ENCODE results near the gene ORAI1. TPM values are rescaled to one million over a fixed set of nuclear protein-coding genes. Genes with fewer than 3 reads are reported as not detected.
"Not testable (repeated sequence)": the region's sequence is repeated elsewhere in the genome, so short reads cannot be mapped to it uniquely, and the experiment has no call there.

The ORAI1 gene
- total RNA-seq, 1 donor = 12.5 TPM

DNA sequence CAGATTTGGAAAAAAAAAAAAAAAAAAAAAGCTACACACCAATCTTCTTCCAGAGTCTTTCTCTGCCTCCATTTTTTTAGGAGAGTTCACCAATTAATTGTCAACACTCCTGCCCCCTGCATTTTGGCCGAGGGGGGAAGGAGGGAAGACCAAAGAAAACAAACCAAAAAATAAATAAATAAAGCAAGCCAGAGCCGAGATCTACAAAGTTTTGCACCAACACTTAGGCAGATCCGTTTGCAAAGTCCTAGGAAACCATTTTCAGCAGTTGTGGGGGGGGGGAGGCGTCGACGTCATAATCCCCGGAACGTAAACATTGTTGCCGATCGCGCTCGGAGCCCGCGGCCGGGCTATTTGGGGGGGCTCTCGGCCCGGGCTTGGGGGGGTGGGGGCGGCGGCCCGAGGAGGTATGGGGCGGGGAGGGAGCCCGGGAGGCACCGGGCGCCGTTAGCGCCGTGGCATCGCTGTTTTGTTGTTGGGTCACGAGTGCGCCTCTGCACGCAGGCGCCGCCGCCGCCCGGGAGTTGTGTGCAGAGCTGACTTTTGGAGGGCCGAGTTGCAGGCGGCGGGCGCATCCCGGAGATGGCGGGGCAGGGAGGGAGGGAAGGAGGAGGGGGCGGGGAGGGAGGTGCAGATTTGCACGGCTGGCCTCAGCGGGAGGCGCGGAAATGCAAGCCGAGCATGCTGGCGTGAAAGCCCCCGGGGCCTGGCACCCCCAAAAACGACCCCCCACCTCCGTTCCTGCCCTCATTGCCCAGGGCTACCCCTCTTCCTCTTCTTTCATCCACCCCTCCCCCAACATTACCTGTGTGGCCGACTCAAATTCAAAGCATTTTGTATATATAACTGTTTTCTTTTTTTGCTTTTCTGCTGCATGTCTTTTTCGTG, 46.1 kb upstream of the ORAI1 start:
- TF ChIP-seq CTCF (IDR thresholded peaks at IDR 0.05; ENCODE audit: insufficient read depth, low read depth, low read length) = no peak
- peak overlapping the region; percentile 72 for H3K4me3 ChIP-seq (ENCODE audit: low read depth, low read length)
- peak; percentile 80 for DNase-seq (ENCODE audit: low read depth)

DNA sequence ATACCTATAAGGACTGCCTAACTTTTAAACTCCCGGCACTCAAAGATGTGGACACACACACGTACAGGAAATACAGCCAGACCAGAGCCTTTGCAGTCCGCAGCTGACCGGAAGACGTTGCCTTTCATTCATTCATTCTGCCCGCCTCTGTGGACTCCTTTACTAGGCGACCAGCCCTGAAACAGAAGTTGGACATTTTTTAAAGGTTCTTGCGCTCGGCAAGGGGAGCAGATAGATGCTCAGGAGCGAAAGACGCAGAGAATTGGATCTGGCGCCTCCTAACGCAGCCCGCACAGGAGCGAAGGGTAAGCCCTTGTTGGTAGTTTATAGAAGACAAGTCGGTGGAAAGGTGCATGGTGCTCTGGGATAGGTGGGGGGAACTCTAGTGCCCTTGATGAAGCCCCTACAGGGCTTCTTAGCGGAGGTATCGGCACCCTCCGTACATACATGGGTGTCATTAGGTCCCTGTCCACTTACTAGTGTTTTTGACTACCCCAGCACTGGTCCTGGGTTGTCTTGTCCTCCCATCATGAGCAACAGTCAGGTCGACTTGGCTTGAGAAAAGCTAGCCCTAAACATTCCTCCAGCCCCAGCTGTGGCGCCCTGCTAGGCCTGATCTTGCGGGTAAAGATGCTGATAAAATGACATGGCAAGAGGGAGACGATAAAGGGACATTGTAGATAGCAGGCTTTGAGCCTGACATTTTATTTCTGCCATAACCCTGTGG, 45.2 kb upstream of the ORAI1 start, which contains the start of gene KDM2B:
TSS of gene KDM2B (minus strand) at position 65 of the 727 bp plus-strand sequence. CDS start 112 bp downstream, outside the sequence.
- peak within 1 kb of the TSS; percentile 72 for H3K4me3 ChIP-seq (ENCODE audit: low read depth, low read length)
- DNase-seq (ENCODE audit: low read depth) = peak; percentile 80
- TF ChIP-seq CTCF (IDR thresholded peaks at IDR 0.05; ENCODE audit: insufficient read depth, low read depth, low read length) = peak; percentile 0

GRCh38 chr12:121581686-121582429, 44.5 kb upstream of the ORAI1 start:
- TF ChIP-seq CTCF (IDR thresholded peaks at IDR 0.05; ENCODE audit: insufficient read depth, low read depth, low read length) = no peak
- peak overlapping the region; percentile 72 for H3K4me3 ChIP-seq (ENCODE audit: low read depth, low read length)
- peak; percentile 58 for DNase-seq (ENCODE audit: low read depth)

DNA sequence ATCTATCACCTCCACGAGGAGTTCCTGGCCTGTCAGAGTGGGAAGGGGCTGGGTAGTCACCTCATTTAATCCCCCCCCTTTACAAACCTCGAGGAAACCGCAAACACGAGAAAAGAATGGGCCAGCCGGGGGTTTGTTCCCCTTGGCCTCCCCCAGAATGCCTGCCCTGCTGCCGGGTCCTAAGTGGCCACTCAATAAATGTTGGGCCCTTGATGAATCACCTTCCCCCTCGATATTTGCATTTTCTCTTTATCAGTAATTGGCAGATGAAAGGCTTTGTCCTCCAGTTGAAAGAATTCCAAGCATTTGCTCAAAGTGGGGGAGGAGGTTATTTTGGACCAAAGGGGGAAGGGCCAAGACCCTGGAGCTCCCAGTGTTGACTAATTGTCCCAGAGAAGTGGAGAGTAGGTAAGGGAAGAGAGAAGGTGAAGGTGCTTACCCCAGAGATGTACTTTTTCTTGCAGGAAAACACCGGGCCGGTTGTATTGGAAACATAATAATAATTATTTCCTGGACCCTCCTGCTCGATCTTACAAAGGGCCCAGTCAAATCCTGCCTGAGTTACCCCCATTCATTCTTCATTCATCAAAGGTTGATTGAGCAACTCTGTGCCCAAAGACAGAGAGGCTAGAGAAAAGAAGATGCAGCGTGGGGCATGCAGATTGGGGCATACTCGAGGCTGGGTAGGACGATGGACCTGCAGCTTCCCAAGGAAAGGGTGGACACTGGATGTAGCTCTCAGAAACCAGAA, 43.6 kb upstream of the ORAI1 start:
- peak overlapping the region; percentile 72 for H3K4me3 ChIP-seq (ENCODE audit: low read depth, low read length)
- no peak for TF ChIP-seq CTCF (IDR thresholded peaks at IDR 0.05; ENCODE audit: insufficient read depth, low read depth, low read length)
- no peak for DNase-seq (ENCODE audit: low read depth)

- not testable (repeated sequence) for H3K4me3 ChIP-seq (ENCODE audit: low read depth, low read length); DNase-seq (ENCODE audit: low read depth)
These were observed 43.0 kb upstream of the ORAI1 start for GRCh38 chr12:121583334-121583661.

GRCh38 chr12:121584885-121585284, 41.4 kb upstream of the ORAI1 start:
- DNase-seq (ENCODE audit: low read depth); H3K4me3 ChIP-seq (ENCODE audit: low read depth, low read length): not testable (repeated sequence)

- peak; percentile 66 for DNase-seq (ENCODE audit: low read depth)
- H3K4me3 ChIP-seq (ENCODE audit: low read depth, low read length) = peak overlapping the region; percentile 53
These were observed 35.7 kb upstream of the ORAI1 start for GRCh38 chr12:121590476-121591143.

More at GRCh38 chr12:121590476-121591143, 35.7 kb upstream of the ORAI1 start:
- TF ChIP-seq CTCF (IDR thresholded peaks at IDR 0.05; ENCODE audit: insufficient read depth, low read depth, low read length) = no peak
